GM12878 (cell line): Measurements from ENCODE around the gene CYBC1. TPM values are rescaled to one million over a fixed set of nuclear protein-coding genes. Genes with fewer than 3 reads are reported as not detected.

ENCODE experiments used
- ASH2L ChIP-seq: fragments of 300-600, 200-600 bp; sonication (generic); IDR thresholded peaks from 2 replicates; pipeline ENCODE4 v1.6.1; 2017; ENCODE audit warnings: low read depth, mild to moderate bottlenecking, borderline replicate concordance
- BMI1 ChIP-seq: fragments of 450-650 bp; IDR thresholded peaks from 2 replicates; pipeline ENCODE4 v1.6.1; 2016; ENCODE audit warnings: mild to moderate bottlenecking, moderate library complexity, borderline replicate concordance
- BRCA1 ChIP-seq: IDR thresholded peaks from 2 replicates; pipeline ENCODE4 v1.6.1; 2011; ENCODE audit warnings: low read depth, low read length, improper control_type of control experiment
- CHD1 ChIP-seq: IDR thresholded peaks from 2 replicates; pipeline ENCODE4 v1.6.1; 2012; ENCODE audit warnings: low read depth, low read length, improper control_type of control experiment
- CHD2 ChIP-seq: IDR thresholded peaks from 2 replicates; pipeline ENCODE4 v1.6.1; 2011; ENCODE audit warnings: low read depth, low read length, improper control_type of control experiment, borderline replicate concordance
- CHD4 ChIP-seq: fragments of 200-600 bp; sonication (generic); IDR thresholded peaks from 2 replicates; pipeline ENCODE4 v1.6.1; 2016; ENCODE audit warnings: mild to moderate bottlenecking
- FOXK2 ChIP-seq: fragments of 450-650 bp; IDR thresholded peaks from 2 replicates; pipeline ENCODE4 v1.6.1; 2017; ENCODE audit warnings: mild to moderate bottlenecking, moderate library complexity
- JUNB ChIP-seq: IDR thresholded peaks from 2 replicates; pipeline ENCODE4 v1.6.1; 2016; ENCODE audit warnings: antibody characterized with exemption, mild to moderate bottlenecking
- MEF2A ChIP-seq: IDR thresholded peaks from 2 replicates; pipeline ENCODE4 v1.6.1; 2011; ENCODE audit warnings: low read depth, mild to moderate bottlenecking, low read length, moderate library complexity; ENCODE audit not compliant: insufficient read depth
- MXI1 ChIP-seq: fragments of 150-350 bp; IDR thresholded peaks from 2 replicates; pipeline ENCODE4 v1.6.1; 2011; ENCODE audit warnings: low read depth, mild to moderate bottlenecking, inconsistent platforms, low read length, improper control_type of control experiment
- NFYA ChIP-seq: IDR thresholded peaks from 2 replicates; pipeline ENCODE4 v1.6.1; 2011; ENCODE audit warnings: low read depth, mild to moderate bottlenecking, low read length, improper control_type of control experiment, borderline replicate concordance
- PAX8 ChIP-seq: fragments of 450-650 bp; IDR thresholded peaks from 2 replicates; pipeline ENCODE4 v1.6.1; 2017; ENCODE audit warnings: mild to moderate bottlenecking, moderate library complexity
- POLR2AphosphoS2 ChIP-seq: IDR thresholded peaks from 2 replicates; pipeline ENCODE4 v1.6.1; 2011; ENCODE audit warnings: low read depth, mild to moderate bottlenecking, low read length, improper control_type of control experiment, moderate library complexity
- SIN3A ChIP-seq: IDR thresholded peaks from 2 replicates; pipeline ENCODE4 v1.6.1; 2012; ENCODE audit warnings: low read depth, low read length, improper control_type of control experiment
- ZNF24 ChIP-seq: fragments of 450-650 bp; IDR thresholded peaks from 2 replicates; pipeline ENCODE4 v1.6.1; 2017; ENCODE audit warnings: antibody characterized with exemption, mild to moderate bottlenecking
- ZNF274 ChIP-seq: IDR thresholded peaks from one replicate; pipeline ENCODE4 v1.8.0; 2011; ENCODE audit not compliant: insufficient read length, insufficient read depth
- polyA plus RNA-seq, 11 experiments: library from polyadenylated mRNA; depleted of rRNA in 4 of 11; unstranded in 6 of 11; stranded (reverse) in 5 of 11; fragments of >200 nt; fragmentation: Nextera tagmentation in 4 of 11; fragmentation: Illumina TruSeq in 1 of 11; extraction: Ambion mirVana in 4 of 11; extraction: Trizol in 1 of 11; gene quantifications; 1 replicate in 1 of 11; 2 replicates in 10 of 11; pipeline versions ENCODE4 v1.2.1 to v1.2.3, GENCODE V29; 2011 to 2016; ENCODE audit warnings: inconsistent platforms in 2 of 11, missing spikeins in 2 of 11, low read depth in 1 of 11
- total RNA-seq, 4 experiments: library from RNA; depleted of rRNA in 3 of 4; stranded (reverse); fragments of >200 nt in 3 of 4; fragmentation: Illumina TruSeq in 1 of 4; extraction: Trizol in 1 of 4; gene quantifications; 2 replicates each; pipeline versions ENCODE4 v1.2.1 to v1.2.3, GENCODE V29; 2013 to 2021
- TF ChIP-seq, protein P1 (sequence below): fragments of 450-650 bp; IDR thresholded peaks from 2 replicates; pipeline ENCODE4 v1.6.1; 2017; ENCODE audit warnings: mild to moderate bottlenecking, moderate library complexity
- TF ChIP-seq, protein P2 (sequence below): IDR thresholded peaks from 2 replicates; pipeline ENCODE4 v1.6.1; 2011; ENCODE audit warnings: borderline replicate concordance, low read depth, mild to moderate bottlenecking, moderate library complexity, low read length; ENCODE audit not compliant: insufficient read depth, poor library complexity, severe bottlenecking
- TF ChIP-seq, protein P3 (sequence below): IDR thresholded peaks from 2 replicates; pipeline ENCODE4 v1.6.1; 2011; ENCODE audit warnings: mild to moderate bottlenecking, low read depth, low read length, moderate library complexity; ENCODE audit not compliant: insufficient replicate concordance
- TF ChIP-seq, protein P4 (sequence below): fragments of 150-350 bp; IDR thresholded peaks from 2 replicates; pipeline ENCODE4 v1.6.1; 2014; ENCODE audit warnings: mild to moderate bottlenecking, low read depth, low read length
- TF ChIP-seq, protein P5 (sequence below): fragments of 450-650 bp; IDR thresholded peaks from 2 replicates; pipeline ENCODE4 v1.6.1; 2014; ENCODE audit warnings: mild to moderate bottlenecking

The CYBC1 gene
- total and polyA plus RNA-seq, 10 of the 15 experiments (the other 5 are each of a cell fraction or from before 2014, with no cell fraction given) = 4.2 to 162 (median 133) TPM

DNA sequence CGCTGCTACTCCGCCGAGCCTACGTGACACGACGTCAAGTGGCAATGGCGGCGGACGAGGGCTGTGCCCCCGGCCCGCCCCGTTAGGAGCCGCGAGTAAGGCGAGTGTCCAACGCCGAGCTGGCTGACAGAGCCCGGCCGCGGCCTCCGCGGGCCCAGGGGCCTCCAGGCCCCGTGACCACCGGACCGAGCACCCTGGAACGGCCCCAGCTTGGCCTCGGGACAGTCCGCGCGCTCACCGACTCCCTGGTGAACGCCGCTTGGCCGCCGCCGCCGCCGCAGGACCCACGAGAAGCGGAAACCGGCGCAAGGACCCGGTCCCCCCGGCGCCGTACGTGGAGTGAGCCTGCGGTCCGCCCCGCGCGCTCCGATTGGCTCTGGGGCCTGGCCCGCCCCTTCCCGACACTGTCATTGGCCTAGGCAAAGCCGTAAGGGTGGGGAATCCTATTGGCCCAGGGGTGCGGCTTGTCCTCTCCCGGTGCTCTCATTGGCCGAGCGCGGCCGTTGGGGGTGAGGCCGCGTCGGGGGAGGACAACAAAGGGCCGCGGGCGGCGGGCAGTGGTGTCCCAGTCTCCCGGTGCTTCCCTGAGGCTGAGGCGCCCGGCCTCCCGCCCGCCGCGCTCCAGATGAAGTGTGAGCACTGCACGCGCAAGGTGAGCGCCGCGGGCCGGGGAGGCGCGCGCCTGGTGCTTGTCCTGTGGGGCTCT is 7.8 kb upstream of the CYBC1 start, which contains the start of gene NARF (continued):
- TF ChIP-seq ZNF24 (no peak), CHD2 (peak; percentile 94), BMI1 (no peak), POLR2AphosphoS2 (peak; percentile 97), FOXK2 (peak; percentile 71), ASH2L (no peak), MXI1 (peak; percentile 22; the same call in 1 of the 2 replicates), CHD1 (peak; percentile 92), JUNB (no peak), MEF2A (no peak), ZNF274 (no peak), SIN3A (peak; percentile 61; the same call in 1 of the 2 replicates), NFYA (peak; percentile 65), PAX8 (no peak), CHD4 (no peak), BRCA1 (no peak)
- TF ChIP-seq, protein P1, sequence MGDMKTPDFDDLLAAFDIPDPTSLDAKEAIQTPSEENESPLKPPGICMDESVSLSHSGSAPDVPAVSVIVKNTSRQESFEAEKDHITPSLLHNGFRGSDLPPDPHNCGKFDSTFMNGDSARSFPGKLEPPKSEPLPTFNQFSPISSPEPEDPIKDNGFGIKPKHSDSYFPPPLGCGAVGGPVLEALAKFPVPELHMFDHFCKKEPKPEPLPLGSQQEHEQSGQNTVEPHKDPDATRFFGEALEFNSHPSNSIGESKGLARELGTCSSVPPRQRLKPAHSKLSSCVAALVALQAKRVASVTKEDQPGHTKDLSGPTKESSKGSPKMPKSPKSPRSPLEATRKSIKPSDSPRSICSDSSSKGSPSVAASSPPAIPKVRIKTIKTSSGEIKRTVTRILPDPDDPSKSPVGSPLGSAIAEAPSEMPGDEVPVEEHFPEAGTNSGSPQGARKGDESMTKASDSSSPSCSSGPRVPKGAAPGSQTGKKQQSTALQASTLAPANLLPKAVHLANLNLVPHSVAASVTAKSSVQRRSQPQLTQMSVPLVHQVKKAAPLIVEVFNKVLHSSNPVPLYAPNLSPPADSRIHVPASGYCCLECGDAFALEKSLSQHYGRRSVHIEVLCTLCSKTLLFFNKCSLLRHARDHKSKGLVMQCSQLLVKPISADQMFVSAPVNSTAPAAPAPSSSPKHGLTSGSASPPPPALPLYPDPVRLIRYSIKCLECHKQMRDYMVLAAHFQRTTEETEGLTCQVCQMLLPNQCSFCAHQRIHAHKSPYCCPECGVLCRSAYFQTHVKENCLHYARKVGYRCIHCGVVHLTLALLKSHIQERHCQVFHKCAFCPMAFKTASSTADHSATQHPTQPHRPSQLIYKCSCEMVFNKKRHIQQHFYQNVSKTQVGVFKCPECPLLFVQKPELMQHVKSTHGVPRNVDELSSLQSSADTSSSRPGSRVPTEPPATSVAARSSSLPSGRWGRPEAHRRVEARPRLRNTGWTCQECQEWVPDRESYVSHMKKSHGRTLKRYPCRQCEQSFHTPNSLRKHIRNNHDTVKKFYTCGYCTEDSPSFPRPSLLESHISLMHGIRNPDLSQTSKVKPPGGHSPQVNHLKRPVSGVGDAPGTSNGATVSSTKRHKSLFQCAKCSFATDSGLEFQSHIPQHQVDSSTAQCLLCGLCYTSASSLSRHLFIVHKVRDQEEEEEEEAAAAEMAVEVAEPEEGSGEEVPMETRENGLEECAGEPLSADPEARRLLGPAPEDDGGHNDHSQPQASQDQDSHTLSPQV = 0 out of 2 replicates have a peak, but pooled peaks have one; percentile 21
- TF ChIP-seq, protein P2, sequence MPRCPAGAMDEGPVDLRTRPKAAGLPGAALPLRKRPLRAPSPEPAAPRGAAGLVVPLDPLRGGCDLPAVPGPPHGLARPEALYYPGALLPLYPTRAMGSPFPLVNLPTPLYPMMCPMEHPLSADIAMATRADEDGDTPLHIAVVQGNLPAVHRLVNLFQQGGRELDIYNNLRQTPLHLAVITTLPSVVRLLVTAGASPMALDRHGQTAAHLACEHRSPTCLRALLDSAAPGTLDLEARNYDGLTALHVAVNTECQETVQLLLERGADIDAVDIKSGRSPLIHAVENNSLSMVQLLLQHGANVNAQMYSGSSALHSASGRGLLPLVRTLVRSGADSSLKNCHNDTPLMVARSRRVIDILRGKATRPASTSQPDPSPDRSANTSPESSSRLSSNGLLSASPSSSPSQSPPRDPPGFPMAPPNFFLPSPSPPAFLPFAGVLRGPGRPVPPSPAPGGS = peak; percentile 15
- TF ChIP-seq, protein P3, sequence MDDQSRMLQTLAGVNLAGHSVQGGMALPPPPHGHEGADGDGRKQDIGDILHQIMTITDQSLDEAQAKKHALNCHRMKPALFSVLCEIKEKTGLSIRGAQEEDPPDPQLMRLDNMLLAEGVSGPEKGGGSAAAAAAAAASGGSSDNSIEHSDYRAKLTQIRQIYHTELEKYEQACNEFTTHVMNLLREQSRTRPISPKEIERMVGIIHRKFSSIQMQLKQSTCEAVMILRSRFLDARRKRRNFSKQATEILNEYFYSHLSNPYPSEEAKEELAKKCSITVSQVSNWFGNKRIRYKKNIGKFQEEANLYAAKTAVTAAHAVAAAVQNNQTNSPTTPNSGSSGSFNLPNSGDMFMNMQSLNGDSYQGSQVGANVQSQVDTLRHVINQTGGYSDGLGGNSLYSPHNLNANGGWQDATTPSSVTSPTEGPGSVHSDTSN = no peak
- TF ChIP-seq, protein P4, sequence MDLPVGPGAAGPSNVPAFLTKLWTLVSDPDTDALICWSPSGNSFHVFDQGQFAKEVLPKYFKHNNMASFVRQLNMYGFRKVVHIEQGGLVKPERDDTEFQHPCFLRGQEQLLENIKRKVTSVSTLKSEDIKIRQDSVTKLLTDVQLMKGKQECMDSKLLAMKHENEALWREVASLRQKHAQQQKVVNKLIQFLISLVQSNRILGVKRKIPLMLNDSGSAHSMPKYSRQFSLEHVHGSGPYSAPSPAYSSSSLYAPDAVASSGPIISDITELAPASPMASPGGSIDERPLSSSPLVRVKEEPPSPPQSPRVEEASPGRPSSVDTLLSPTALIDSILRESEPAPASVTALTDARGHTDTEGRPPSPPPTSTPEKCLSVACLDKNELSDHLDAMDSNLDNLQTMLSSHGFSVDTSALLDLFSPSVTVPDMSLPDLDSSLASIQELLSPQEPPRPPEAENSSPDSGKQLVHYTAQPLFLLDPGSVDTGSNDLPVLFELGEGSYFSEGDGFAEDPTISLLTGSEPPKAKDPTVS = no peak
- TF ChIP-seq, protein P5, sequence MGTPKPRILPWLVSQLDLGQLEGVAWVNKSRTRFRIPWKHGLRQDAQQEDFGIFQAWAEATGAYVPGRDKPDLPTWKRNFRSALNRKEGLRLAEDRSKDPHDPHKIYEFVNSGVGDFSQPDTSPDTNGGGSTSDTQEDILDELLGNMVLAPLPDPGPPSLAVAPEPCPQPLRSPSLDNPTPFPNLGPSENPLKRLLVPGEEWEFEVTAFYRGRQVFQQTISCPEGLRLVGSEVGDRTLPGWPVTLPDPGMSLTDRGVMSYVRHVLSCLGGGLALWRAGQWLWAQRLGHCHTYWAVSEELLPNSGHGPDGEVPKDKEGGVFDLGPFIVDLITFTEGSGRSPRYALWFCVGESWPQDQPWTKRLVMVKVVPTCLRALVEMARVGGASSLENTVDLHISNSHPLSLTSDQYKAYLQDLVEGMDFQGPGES = peak; percentile 91
